Duodenal mucosa (tissue), 2 donors: ENCODE data around the gene SLC16A8.
A peak's percentile ranks its signal among the peaks of the same experiment; 100 is the strongest.

ENCODE experiments used
- H3K27ac ChIP-seq: one replicate; pipeline ENCODE4 v1.7.0; 2013; ENCODE audit warnings: low read depth, low read length
- H3K27me3 ChIP-seq, 2 donors: one replicate each; pipeline ENCODE4 v1.7.0; 2013; ENCODE audit warnings: low read length in 2 of 2, control low read depth in 1 of 2; ENCODE audit not compliant: insufficient read depth in 2 of 2, control insufficient read depth in 1 of 2
- H3K36me3 ChIP-seq, 2 donors: one replicate each; pipeline ENCODE4 v1.7.0; 2013; ENCODE audit warnings: low read length in 2 of 2, control low read depth in 1 of 2; ENCODE audit not compliant: insufficient read depth in 2 of 2, control insufficient read depth in 1 of 2
- H3K4me1 ChIP-seq, 2 donors: one replicate each; pipeline ENCODE4 v1.7.0; 2013; ENCODE audit warnings: low read length in 2 of 2, control low read depth in 1 of 2; ENCODE audit not compliant: insufficient read depth in 2 of 2, control insufficient read depth in 1 of 2
- H3K4me3 ChIP-seq, 2 donors: one replicate each; pipeline ENCODE4 v1.7.0; 2013; ENCODE audit warnings: low read length in 2 of 2, low read depth in 1 of 2
- H3K9ac ChIP-seq, 2 donors: one replicate each; pipeline ENCODE4 v1.7.0; 2013; ENCODE audit warnings: low read length in 2 of 2, low read depth in 1 of 2
- H3K9me3 ChIP-seq, 2 donors: one replicate each; pipeline ENCODE4 v1.7.0; 2013; ENCODE audit warnings: low read length in 2 of 2, control low read depth in 1 of 2; ENCODE audit not compliant: control insufficient read depth in 1 of 2

The SLC16A8 gene

GRCh38 chr22:38065539-38065938 is 18.4 kb downstream of the SLC16A8 start:
- no peak overlapping the region for H3K4me3 ChIP-seq
- H3K9ac ChIP-seq = no peak overlapping the region
- H3K27ac ChIP-seq = no peak overlapping the region
- H3K9me3 ChIP-seq = no peaks in the 10 kb centered on the region
- peaks cover 21 to 72% of the 10 kb centered on the region in 2 donors for H3K36me3 ChIP-seq
- H3K4me1 ChIP-seq = no peaks in the 10 kb centered on the region
- H3K27me3 ChIP-seq = no peaks in the 10 kb centered on the region

DNA sequence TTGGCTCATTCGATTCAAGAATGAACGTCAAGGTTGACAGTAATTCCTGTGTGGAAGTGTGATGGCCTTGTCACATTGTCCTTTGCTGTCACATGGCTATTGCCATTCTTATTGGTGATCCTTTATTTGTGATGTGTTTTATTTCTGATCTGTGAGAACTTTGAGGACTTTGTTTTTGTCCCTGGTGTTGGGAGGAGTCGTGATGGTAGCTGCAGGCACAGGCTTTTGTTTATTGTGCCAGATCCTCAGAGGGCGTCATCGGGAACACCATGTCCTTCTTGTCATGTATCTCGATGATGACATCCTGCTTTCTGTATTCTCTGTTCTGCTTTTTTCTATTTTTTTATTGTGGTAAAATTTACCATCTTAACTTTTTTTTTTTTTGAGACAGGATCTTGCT is 21.2 kb downstream of the SLC16A8 start:
- Histone ChIP-seq H3K36me3 (peaks cover 18 to 61% of the 10 kb centered on the region in 2 donors), H3K27me3 (no peaks in the 10 kb centered on the region), H3K27ac (no peak overlapping the region), H3K9ac (no peak overlapping the region), H3K9me3 (no peaks in the 10 kb centered on the region), H3K4me3 (no peak overlapping the region), H3K4me1 (peaks cover 3 to 5% of the 10 kb centered on the region in 2 donors)

GRCh38 chr22:38056969-38057891 is 26.8 kb downstream of the SLC16A8 start, which contains the start of gene PICK1:
Gene PICK1, plus strand, starts transcription at chr22:38057404. Its CDS starts 406 bp downstream, at chr22:38057810.
- Histone ChIP-seq H3K27ac (peak within 1 kb of the TSS; percentile 35), H3K36me3 (peaks cover 9 to 27% of the 10 kb centered on the region in 2 donors), H3K4me1 (peaks cover 8 to 15% of the 10 kb centered on the region in 2 donors), H3K9me3 (no peaks in the 10 kb centered on the region), H3K9ac (peak within 1 kb of the TSS; percentile 21 to 76), H3K27me3 (peaks cover 0 to 3% of the 10 kb centered on the region in 2 donors), H3K4me3 (peak within 1 kb of the TSS; percentile 65 to 78)

GRCh38 chr22:38051900-38052862 is 31.8 kb downstream of the SLC16A8 start:
- H3K36me3 ChIP-seq = no peaks in the 10 kb centered on the region
- no peak overlapping the region for H3K4me3 ChIP-seq
- no peak overlapping the region for H3K9ac ChIP-seq
- no peak overlapping the region for H3K27ac ChIP-seq
- no peaks in the 10 kb centered on the region for H3K9me3 ChIP-seq
- H3K27me3 ChIP-seq = peaks cover 0 to 6% of the 10 kb centered on the region in 2 donors
- H3K4me1 ChIP-seq = peaks cover 0 to 10% of the 10 kb centered on the region in 2 donors

DNA sequence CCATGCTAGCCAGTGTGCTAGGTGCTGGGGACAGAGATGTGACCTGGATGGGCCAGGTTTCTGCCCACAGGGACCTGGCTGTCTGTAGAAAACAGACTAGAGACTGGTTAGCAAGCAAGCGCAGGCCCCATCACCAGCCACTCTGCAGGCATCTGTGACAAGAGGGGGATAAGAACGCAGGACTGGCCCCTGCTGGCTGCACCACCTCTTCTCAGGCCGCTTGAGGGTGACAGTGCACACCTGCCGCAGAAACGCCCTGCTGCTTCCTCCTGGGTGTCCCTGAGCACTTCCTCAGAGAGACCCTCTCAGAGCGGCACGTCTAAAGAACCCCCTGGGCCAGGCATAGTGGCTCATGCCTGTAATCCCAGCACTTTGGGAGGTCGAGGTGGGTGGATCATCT is 32.7 kb downstream of the SLC16A8 start:
- peaks cover 0 to 3% of the 10 kb centered on the region in 2 donors for H3K4me1 ChIP-seq
- no peak overlapping the region for H3K27ac ChIP-seq

GRCh38 chr22:38050720-38051119 is 33.3 kb downstream of the SLC16A8 start:
- no peak overlapping the region for H3K9ac ChIP-seq

More for the DNA sequence above, 32.7 kb downstream of the SLC16A8 start:
- no peaks in the 10 kb centered on the region for H3K9me3 ChIP-seq
- H3K27me3 ChIP-seq = peaks cover 0 to 6% of the 10 kb centered on the region in 2 donors
- no peaks in the 10 kb centered on the region for H3K36me3 ChIP-seq
- no peak overlapping the region for H3K4me3 ChIP-seq
- no peak overlapping the region for H3K9ac ChIP-seq

GRCh38 chr22:38049812-38050619 is 34.0 kb downstream of the SLC16A8 start:
- H3K36me3 ChIP-seq = no peaks in the 10 kb centered on the region
- no peak overlapping the region for H3K9ac ChIP-seq
- H3K27ac ChIP-seq = no peak overlapping the region
- no peak overlapping the region for H3K4me3 ChIP-seq
- H3K27me3 ChIP-seq = peaks cover 0 to 6% of the 10 kb centered on the region in 2 donors
- peaks cover 0 to 3% of the 10 kb centered on the region in 2 donors for H3K4me1 ChIP-seq
- no peaks in the 10 kb centered on the region for H3K9me3 ChIP-seq

More at GRCh38 chr22:38050720-38051119, 33.3 kb downstream of the SLC16A8 start:
- no peak overlapping the region for H3K4me3 ChIP-seq
- no peaks in the 10 kb centered on the region for H3K36me3 ChIP-seq
- peaks cover 0 to 6% of the 10 kb centered on the region in 2 donors for H3K27me3 ChIP-seq
- no peaks in the 10 kb centered on the region for H3K9me3 ChIP-seq
- H3K4me1 ChIP-seq = peaks cover 0 to 3% of the 10 kb centered on the region in 2 donors
- no peak overlapping the region for H3K27ac ChIP-seq

DNA sequence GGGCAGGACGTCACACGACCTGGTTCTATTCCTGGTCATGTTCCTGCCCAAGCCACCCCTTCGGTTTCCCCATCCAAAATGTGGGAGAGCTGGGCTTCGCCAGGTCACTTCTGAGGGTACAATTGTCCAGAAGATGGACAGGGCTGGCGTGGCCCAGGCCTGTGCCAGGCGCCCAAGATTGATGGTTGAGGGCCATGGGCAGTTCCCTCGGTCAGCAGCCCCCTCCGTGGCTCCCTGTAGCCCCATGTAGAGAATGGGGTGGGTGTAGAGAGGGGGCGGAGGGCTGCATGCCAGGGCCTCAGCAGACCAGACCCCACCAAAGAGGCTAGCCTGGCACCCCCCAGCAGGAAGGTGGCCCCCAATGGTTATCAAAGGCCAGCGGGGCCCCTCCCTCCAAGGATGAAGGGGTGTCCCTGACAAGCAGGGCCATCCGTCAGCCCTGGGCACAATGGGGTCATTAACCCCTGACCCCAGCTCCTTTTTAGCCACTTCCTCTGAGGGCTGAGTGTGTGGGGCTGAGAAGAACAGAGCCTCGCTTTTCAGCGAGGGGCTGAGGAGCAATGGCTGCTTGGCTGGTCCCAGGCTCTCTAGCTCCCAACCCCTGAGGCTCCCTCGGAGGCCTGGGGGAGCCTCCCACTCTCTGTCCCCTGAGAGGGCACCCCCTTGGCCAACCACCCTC is 37.8 kb downstream of the SLC16A8 start:
- no peaks in the 10 kb centered on the region for H3K36me3 ChIP-seq
- H3K9ac ChIP-seq = no peak overlapping the region
- H3K4me1 ChIP-seq = no peaks in the 10 kb centered on the region
- H3K4me3 ChIP-seq = no peak overlapping the region
- peaks cover 0 to 3% of the 10 kb centered on the region in 2 donors for H3K27me3 ChIP-seq
- no peak overlapping the region for H3K27ac ChIP-seq
- H3K9me3 ChIP-seq = no peaks in the 10 kb centered on the region
